Umbilical cord (tissue), 2 donors: Measurements from ENCODE around the gene COBL. TPM values are rescaled to one million over a fixed set of nuclear protein-coding genes. Genes with fewer than 3 reads are reported as not detected.
"Not testable (repeated sequence)": the region's sequence is repeated elsewhere in the genome, so short reads cannot be mapped to it uniquely, and the experiment has no call there.

ENCODE experiments used
- DNase-seq: peaks from one replicate; pipeline ENCODE4 v3.0.0-alpha.2; 2015; ENCODE audit warnings: low spot score
- total RNA-seq: library from RNA; depleted of rRNA; stranded (reverse); fragments of >200 nt; gene quantifications from one replicate; pipeline ENCODE4 v1.2.3, GENCODE V29; 2014; ENCODE audit warnings: low replicate concordance; ENCODE audit not compliant: insufficient read depth

Gene COBL
- total RNA-seq, 1 donor from 2014 or later: 5.3 TPM

DNA sequence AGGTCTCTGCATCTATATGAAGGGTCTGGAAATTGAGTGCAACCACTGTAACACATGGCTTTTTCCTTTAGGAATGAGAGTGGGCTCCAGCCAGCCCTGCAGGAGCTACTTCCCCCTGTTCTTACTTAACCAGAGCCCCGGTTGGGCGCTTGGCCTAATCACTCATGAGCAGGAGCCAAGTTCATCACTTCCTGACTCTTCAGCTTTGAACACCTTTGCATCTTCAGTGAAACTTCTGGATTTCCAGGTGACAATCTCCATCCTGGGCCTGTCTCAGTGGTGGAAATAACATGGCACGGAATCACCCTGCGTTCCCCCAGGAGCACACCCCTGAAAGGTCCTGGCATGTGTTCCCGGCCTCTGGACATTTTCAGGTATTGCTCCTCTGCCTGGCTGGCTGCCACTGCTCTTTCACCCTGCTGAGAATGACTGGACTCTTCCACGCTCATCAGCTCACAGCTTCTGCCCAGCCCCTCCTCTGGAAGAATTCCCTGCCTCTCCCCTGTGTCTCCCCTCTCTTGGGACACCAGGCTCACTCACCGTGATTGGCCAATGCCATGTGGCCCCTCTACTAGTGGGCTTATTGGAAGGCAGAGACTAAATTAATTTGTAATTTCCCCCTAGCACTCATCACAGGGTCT lies 304.8 kb downstream of the COBL start:
- no peak for DNase-seq

- DNase-seq: no peak
These were observed 306.1 kb downstream of the COBL start for GRCh38 chr7:51010534-51010933.

GRCh38 chr7:51009716-51010496 lies 306.7 kb downstream of the COBL start:
- DNase-seq: no peak

DNA sequence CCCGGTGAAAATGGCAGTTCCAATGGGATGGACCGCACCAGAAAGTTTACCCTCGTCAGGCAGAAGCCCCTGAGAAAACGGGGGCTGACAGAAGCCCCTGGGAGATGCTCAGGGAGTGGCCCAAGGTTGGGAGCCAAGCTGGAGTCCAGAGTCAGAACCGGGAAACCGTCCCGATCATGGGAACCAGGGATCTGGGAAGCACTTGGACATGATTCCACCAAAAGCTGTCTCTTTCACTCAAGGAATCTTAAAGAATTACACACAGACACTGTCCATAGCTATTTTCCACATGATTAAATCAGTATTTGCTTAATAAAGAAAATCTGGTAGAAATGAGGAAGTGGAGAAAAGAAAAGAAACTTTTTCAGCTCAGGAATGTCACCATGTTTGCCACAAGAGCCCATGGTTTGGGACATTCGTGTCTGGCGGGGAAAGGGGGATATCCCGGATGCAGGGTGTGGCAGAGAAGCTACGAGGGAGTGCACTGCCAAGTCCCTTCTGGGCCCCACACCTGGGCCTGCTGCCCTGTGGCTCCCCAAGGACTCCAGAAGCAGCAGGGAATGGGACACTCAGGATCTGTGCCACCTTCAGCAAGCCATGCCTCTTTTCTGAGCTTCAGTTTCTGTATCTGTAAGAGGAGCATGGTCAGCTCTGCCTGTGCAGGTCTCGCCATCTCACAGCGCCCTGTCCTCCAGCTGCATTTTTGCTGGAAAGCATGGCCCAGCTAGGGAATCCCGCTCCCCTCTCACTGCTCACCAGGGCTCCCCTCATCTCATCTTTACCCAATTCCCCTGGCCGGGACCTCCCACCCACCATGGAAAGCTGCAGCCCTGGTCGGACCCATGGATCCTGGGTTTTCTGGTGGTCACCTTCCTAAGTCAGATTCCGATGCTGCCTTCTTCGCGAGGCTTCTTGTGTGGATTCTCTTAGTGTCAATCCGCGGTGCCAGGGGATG lies 308.8 kb downstream of the COBL start:
- no peak for DNase-seq

- DNase-seq: no peak
These were observed 309.9 kb downstream of the COBL start for GRCh38 chr7:51006483-51007235.

- no peak for DNase-seq
These were observed 311.5 kb downstream of the COBL start for GRCh38 chr7:51005074-51005473.

DNA sequence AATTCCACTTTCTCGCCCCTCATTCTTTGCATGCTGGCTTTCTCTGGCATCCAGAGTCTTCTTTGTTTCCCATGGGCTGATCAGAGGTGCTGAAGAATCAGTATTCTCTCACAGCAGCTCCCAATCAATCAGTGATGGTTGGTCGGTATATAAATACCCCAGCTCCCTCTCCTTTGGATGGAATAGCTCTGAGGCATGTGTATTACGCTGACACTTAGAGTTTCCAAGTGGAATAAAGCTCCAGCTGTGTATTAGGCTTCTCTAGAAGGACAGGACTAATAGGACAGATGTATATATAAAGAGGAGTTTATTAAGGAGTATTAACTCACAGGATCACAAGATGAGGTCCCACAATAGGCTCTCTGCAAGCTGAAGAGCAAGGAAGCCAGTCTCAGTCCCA lies 315.7 kb downstream of the COBL start:
- DNase-seq: no peak

GRCh38 chr7:50994753-50995319 lies 321.8 kb downstream of the COBL start:
- DNase-seq: no peak

GRCh38 chr7:50990214-50990613 lies 326.4 kb downstream of the COBL start:
- not testable (repeated sequence) for DNase-seq

DNA sequence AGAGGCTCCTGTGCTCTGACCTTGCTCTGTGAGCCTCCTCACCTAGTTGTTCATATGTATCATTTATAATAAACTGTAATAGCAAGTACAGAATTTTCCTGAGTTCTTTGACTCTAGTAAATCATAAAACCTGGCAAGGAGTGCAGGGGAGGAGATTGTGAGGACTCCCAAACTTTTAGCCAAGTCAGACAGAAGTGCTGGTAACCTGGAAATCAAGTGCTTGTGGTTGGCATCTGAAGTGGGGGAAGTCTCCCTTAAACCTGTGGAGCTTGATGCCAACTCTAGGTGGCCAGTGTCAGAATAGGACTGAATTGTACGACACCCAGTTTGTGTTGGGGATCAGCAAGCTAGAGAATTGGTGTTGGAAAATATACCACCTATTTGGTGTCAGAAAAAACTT lies 327.6 kb downstream of the COBL start:
- no peak for DNase-seq

- DNase-seq: no peak
These were observed 328.1 kb downstream of the COBL start for GRCh38 chr7:50988465-50988864.

DNA sequence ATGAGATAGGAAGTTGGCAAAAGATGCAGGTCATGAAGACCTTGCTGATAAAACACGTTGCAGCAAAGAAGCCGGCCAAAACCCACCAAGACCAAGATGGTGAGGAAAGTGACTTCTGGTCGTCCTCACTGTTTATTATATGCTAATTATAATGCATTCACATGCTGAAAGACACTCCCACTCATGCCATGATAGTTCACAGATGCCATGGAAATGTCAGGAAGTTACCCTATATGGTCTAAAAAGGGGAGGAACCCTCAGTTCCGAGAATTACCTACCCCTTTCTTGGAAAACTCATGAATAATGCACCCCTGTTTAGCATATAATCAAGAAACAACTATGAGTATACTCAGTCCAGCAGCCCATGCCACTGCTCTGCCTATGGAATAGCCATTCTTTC lies 331.5 kb downstream of the COBL start:
- DNase-seq: no peak

GRCh38 chr7:50983850-50984249 lies 332.8 kb downstream of the COBL start:
- no peak for DNase-seq

DNA sequence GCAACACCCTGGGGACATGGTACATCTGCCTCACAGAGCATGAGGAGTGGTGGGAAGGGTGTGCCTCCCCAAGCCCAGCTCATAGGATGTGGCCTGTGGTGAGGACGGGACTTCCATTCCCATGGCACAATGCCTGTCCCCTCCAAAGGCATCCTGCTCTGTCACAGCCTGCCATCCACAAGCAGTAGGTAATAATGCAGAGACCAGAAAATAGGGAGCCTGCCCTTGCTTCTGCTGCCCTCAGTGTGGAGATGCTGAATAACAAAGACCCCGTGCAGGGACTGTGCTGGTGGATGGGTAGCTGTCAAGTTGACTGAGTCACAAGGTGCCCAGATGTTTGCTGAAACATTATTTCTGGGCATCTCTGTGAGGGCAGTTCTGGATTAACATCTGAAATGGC lies 334.0 kb downstream of the COBL start:
- no peak for DNase-seq

GRCh38 chr7:50981743-50982142 lies 334.9 kb downstream of the COBL start:
- DNase-seq: no peak

DNA sequence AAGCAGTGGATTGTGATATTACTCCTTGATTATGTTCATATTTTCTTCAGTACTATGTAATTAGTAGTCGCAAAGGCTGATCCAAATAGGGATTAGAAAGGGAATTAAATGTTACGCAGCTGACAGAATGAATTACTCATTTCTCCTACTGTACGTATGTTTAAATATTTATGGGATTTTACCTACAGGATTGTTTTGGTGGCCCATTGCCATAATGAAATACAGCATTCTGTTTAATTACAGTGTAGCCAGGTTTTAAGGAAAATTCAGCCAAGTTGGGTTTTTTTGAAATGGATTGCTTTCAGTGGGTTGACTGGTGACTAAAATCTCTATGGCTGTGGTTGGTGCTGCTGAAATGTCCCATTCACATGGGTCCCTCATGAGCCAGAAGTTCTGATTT lies 336.2 kb downstream of the COBL start:
- no peak for DNase-seq

- DNase-seq: no peak
These were observed 337.9 kb downstream of the COBL start for GRCh38 chr7:50978633-50979215.

- no peak for DNase-seq
These were observed 339.2 kb downstream of the COBL start for GRCh38 chr7:50977421-50977820.

DNA sequence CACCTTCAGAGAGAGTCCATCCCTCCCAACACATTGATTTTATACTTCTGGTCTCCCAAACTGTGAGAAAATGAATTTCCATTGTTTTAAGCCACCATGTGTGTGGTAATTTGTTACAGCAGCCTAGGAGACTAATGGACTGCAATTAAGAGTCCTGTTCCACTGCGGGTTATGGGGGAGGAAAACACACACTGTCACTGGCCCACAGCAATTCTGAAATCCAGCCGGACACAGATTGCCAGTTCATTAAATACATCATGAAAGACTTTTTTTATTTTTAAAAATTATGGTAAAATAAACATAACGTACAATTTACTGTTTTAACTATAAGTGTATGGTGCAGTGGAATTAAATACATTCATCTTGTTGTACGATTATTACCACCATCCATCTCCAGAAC lies 340.5 kb downstream of the COBL start:
- DNase-seq: no peak

DNA sequence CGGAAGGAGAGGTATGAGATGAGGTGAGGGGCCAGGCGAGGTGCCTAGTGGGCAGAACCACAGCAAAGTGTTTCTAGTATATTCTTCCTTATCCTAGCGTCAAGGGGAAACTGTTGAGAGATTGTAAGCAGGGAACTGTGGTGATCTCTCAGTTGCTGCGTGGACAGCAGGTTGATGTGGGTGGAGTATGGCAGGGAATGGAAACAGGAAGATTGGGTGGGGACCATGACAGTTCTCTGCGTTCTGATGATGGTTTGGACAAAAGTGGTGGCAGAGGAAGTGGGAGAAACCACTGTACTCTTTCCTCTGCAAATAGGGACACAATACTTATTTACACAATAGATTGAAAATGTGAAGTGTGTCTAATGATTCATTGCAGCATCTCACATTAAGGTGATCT lies 342.4 kb downstream of the COBL start:
- DNase-seq: no peak

- DNase-seq: no peak
These were observed 342.8 kb downstream of the COBL start for GRCh38 chr7:50973814-50974213.
